Neural cell (in vitro differentiated cells): Measurements from ENCODE around the gene MGAT5B. TPM values are rescaled to one million over a fixed set of nuclear protein-coding genes. Genes with fewer than 3 reads are reported as not detected.

Experiments
- H2AFZ ChIP-seq: fragments of 200-600, 300-800 bp; sonication (generic), shearing (Covaris generic); 2 replicates; pipeline ENCODE4 v1.6.0; 2014; ENCODE audit warnings: low read depth, mild to moderate bottlenecking, antibody characterized with exemption, low read length, moderate library complexity
- H3F3A ChIP-seq: fragments of 200-600 bp; shearing (Covaris generic); 2 replicates; pipeline ENCODE4 v1.6.1; 2016; ENCODE audit warnings: mild to moderate bottlenecking, moderate library complexity, mixed read lengths, antibody characterized with exemption, low read length; ENCODE audit not compliant: insufficient read depth, poor library complexity, severe bottlenecking
- H3K27ac ChIP-seq: fragments of 200-600, 300-800 bp; sonication (generic), shearing (Covaris generic); 2 replicates; pipeline ENCODE4 v1.5.1; 2014; ENCODE audit warnings: mild to moderate bottlenecking, low read length, moderate library complexity
- H3K27me3 ChIP-seq: fragments of 300-800, 200-600 bp; sonication (generic), shearing (Covaris generic); 2 replicates; pipeline ENCODE4 v1.6.0; 2014; ENCODE audit warnings: mild to moderate bottlenecking, low read depth, low read length, moderate library complexity; ENCODE audit not compliant: insufficient read depth
- H3K36me3 ChIP-seq: fragments of 300-800, 200-600 bp; sonication (generic), shearing (Covaris generic); 2 replicates; pipeline ENCODE4 v1.5.1; 2014; ENCODE audit warnings: mild to moderate bottlenecking, antibody characterized with exemption, low read length, moderate library complexity; ENCODE audit not compliant: insufficient read depth
- H3K4me2 ChIP-seq: fragments of 300-800, 200-600 bp; sonication (generic), shearing (Covaris generic); 2 replicates; pipeline ENCODE4 v1.6.0; 2014; ENCODE audit warnings: mild to moderate bottlenecking, low read length
- H3K4me3 ChIP-seq: fragments of 300-800, 200-600 bp; sonication (generic), shearing (Covaris generic); 2 replicates; pipeline ENCODE4 v1.5.1; 2014; ENCODE audit warnings: mild to moderate bottlenecking, low read length, moderate library complexity
- H3K79me2 ChIP-seq: fragments of 200-600 bp; shearing (Covaris generic); replicated peaks from 2 replicates; pipeline ENCODE4 v1.6.0; 2014; ENCODE audit warnings: mild to moderate bottlenecking, low read length, moderate library complexity; ENCODE audit not compliant: insufficient read depth
- H3K9ac ChIP-seq: fragments of 300-800, 200-600 bp; sonication (generic), shearing (Covaris generic); 2 replicates; pipeline ENCODE4 v1.6.1; 2016; ENCODE audit warnings: mild to moderate bottlenecking, low read length, mixed read lengths
- H3K9me2 ChIP-seq: fragments of 200-600 bp; shearing (Covaris generic); 2 replicates; pipeline ENCODE4 v1.6.1; 2016; ENCODE audit warnings: mild to moderate bottlenecking, low read length, mixed read lengths; ENCODE audit not compliant: insufficient read depth
- H3K9me3 ChIP-seq: fragments of 200-600, 300-800 bp; sonication (generic), shearing (Covaris generic); 2 replicates; pipeline ENCODE4 v1.6.1; 2016; ENCODE audit warnings: mild to moderate bottlenecking, mixed run types, low read length, moderate library complexity, mixed read lengths
- H4K20me1 ChIP-seq: fragments of 200-600 bp; shearing (Covaris generic); 2 replicates; pipeline ENCODE4 v1.6.1; 2016; ENCODE audit warnings: mild to moderate bottlenecking, mixed run types; ENCODE audit not compliant: insufficient read depth
- EP300 ChIP-seq: fragments of 450-650 bp; conservative IDR thresholded peaks from 2 replicates; pipeline ENCODE4 v1.6.1; 2014; ENCODE audit warnings: antibody characterized with exemption, mild to moderate bottlenecking, moderate library complexity; ENCODE audit not compliant: poor library complexity, severe bottlenecking
- EZH2 ChIP-seq: fragments of 200-600, 300-800 bp; shearing (Covaris generic), sonication (generic); IDR thresholded peaks from 2 replicates; pipeline ENCODE4 v1.6.1; 2014; ENCODE audit warnings: antibody characterized with exemption, low read length, borderline replicate concordance, mild to moderate bottlenecking; ENCODE audit not compliant: insufficient read depth, poor library complexity, severe bottlenecking
- MXI1 ChIP-seq: fragments of 450-650 bp; conservative IDR thresholded peaks from 2 replicates; pipeline ENCODE4 v1.6.1; 2014; ENCODE audit warnings: antibody characterized with exemption, mild to moderate bottlenecking; ENCODE audit not compliant: poor library complexity, severe bottlenecking
- POLR2AphosphoS5 ChIP-seq: IDR thresholded peaks from 2 replicates; pipeline ENCODE4 v1.6.1; 2012
- RAD21 ChIP-seq: fragments of 450-650 bp; conservative IDR thresholded peaks from 2 replicates; pipeline ENCODE4 v1.6.1; 2014; ENCODE audit warnings: antibody characterized with exemption, mild to moderate bottlenecking, moderate library complexity
- SMC3 ChIP-seq: fragments of 450-650 bp; conservative IDR thresholded peaks from 2 replicates; pipeline ENCODE4 v1.6.1; 2014; ENCODE audit warnings: antibody characterized with exemption, mild to moderate bottlenecking, moderate library complexity; ENCODE audit not compliant: poor library complexity
- TAF1 ChIP-seq: IDR thresholded peaks from 2 replicates; pipeline ENCODE4 v1.6.1; 2012; ENCODE audit warnings: low read depth
- polyA plus RNA-seq: library from polyadenylated mRNA; depleted of rRNA; stranded (reverse); fragments of >200 nt; gene quantifications from 2 replicates; pipeline ENCODE4 v1.2.3, GENCODE V29; 2014
- TF ChIP-seq, protein P1 (sequence below): fragments of 450-650 bp; IDR thresholded peaks from 2 replicates; pipeline ENCODE4 v1.5.1; 2014; ENCODE audit warnings: antibody characterized with exemption, mild to moderate bottlenecking, moderate library complexity; ENCODE audit not compliant: poor library complexity, severe bottlenecking
- TF ChIP-seq, protein P2 (sequence below): IDR thresholded peaks from 2 replicates; pipeline ENCODE4 v1.6.1; 2012; ENCODE audit warnings: borderline replicate concordance

The MGAT5B gene
- polyA plus RNA-seq, 1 donor from 2014 or later: 8.8 TPM

DNA sequence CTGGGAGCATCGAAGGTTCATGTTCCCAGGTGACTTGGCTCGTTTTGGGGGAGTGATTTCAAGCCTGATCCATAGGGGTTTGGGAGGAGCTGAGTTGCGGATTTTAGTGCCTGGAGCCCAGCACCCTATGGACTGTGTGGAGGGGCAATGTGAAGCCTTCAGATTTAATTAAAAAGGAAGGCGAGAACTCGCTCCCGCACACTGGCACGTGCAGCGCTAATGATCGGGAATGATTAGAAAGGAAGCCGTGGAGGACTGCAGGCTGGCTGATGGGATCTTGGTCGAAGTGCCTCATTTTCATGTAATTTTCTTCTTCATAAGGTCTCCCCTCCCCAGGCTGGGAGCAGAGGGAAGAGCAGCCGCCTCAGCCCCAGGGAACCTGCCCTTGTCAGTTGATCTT, 12.8 kb downstream of the MGAT5B start:
- no peaks in the 10 kb centered on the region for H3K79me2 ChIP-seq
- TF ChIP-seq MXI1: no peak
- TF ChIP-seq, protein P1, sequence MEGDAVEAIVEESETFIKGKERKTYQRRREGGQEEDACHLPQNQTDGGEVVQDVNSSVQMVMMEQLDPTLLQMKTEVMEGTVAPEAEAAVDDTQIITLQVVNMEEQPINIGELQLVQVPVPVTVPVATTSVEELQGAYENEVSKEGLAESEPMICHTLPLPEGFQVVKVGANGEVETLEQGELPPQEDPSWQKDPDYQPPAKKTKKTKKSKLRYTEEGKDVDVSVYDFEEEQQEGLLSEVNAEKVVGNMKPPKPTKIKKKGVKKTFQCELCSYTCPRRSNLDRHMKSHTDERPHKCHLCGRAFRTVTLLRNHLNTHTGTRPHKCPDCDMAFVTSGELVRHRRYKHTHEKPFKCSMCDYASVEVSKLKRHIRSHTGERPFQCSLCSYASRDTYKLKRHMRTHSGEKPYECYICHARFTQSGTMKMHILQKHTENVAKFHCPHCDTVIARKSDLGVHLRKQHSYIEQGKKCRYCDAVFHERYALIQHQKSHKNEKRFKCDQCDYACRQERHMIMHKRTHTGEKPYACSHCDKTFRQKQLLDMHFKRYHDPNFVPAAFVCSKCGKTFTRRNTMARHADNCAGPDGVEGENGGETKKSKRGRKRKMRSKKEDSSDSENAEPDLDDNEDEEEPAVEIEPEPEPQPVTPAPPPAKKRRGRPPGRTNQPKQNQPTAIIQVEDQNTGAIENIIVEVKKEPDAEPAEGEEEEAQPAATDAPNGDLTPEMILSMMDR: no peak
- no peak for TF ChIP-seq POLR2AphosphoS5
- no peak for TF ChIP-seq RAD21
- no peak for TF ChIP-seq TAF1
- no peak for TF ChIP-seq EP300
- TF ChIP-seq, protein P2, sequence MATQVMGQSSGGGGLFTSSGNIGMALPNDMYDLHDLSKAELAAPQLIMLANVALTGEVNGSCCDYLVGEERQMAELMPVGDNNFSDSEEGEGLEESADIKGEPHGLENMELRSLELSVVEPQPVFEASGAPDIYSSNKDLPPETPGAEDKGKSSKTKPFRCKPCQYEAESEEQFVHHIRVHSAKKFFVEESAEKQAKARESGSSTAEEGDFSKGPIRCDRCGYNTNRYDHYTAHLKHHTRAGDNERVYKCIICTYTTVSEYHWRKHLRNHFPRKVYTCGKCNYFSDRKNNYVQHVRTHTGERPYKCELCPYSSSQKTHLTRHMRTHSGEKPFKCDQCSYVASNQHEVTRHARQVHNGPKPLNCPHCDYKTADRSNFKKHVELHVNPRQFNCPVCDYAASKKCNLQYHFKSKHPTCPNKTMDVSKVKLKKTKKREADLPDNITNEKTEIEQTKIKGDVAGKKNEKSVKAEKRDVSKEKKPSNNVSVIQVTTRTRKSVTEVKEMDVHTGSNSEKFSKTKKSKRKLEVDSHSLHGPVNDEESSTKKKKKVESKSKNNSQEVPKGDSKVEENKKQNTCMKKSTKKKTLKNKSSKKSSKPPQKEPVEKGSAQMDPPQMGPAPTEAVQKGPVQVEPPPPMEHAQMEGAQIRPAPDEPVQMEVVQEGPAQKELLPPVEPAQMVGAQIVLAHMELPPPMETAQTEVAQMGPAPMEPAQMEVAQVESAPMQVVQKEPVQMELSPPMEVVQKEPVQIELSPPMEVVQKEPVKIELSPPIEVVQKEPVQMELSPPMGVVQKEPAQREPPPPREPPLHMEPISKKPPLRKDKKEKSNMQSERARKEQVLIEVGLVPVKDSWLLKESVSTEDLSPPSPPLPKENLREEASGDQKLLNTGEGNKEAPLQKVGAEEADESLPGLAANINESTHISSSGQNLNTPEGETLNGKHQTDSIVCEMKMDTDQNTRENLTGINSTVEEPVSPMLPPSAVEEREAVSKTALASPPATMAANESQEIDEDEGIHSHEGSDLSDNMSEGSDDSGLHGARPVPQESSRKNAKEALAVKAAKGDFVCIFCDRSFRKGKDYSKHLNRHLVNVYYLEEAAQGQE: no peak
- TF ChIP-seq SMC3: no peak
- no peak for TF ChIP-seq EZH2
- no peak overlapping the region for H3K4me2 ChIP-seq
- H3K27me3 ChIP-seq: no peaks in the 10 kb centered on the region
- H3K4me3 ChIP-seq: no peak overlapping the region
- no peaks in the 10 kb centered on the region for H3K9me3 ChIP-seq
- H3K9ac ChIP-seq: no peak overlapping the region
- H3K36me3 ChIP-seq: no peaks in the 10 kb centered on the region
- no peak overlapping the region for H2AFZ ChIP-seq
- H3F3A ChIP-seq: no peaks in the 10 kb centered on the region
- H4K20me1 ChIP-seq: no peaks in the 10 kb centered on the region
- H3K9me2 ChIP-seq: no peaks in the 10 kb centered on the region
- no peak overlapping the region for H3K27ac ChIP-seq

DNA sequence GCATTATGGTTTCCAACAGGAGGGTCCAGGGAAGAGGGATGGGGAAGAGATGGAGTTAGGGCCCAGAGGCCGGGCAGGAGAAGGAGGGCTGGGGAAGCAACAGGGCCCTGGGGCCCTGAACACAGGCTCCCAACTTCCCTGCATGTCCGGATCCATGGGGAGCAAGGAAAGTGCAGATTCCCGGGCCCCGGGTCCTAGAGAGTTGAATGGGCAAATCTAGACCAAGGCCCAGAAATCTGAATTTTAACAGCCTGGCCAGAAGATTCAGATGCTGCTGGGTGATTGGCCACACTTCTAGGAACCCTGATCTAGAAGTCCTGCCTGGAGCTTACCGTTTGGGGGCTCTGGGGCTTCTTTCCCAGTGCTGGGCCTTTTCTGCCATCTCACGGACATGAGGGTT, 13.2 kb downstream of the MGAT5B start:
- Histone ChIP-seq H3K27ac (no peak overlapping the region), H3F3A (no peaks in the 10 kb centered on the region), H3K4me3 (no peak overlapping the region), H3K4me2 (no peak overlapping the region), H3K79me2 (no peaks in the 10 kb centered on the region), H3K9ac (no peak overlapping the region), H3K36me3 (no peaks in the 10 kb centered on the region), H2AFZ (no peak overlapping the region), H4K20me1 (no peaks in the 10 kb centered on the region), H3K9me2 (no peaks in the 10 kb centered on the region), H3K9me3 (no peaks in the 10 kb centered on the region), H3K27me3 (no peaks in the 10 kb centered on the region)
- no peak for TF ChIP-seq EZH2
- TF ChIP-seq MXI1: no peak
- TF ChIP-seq, protein P2: no peak
- no peak for TF ChIP-seq EP300
- no peak for TF ChIP-seq TAF1
- TF ChIP-seq RAD21: no peak
- no peak for TF ChIP-seq SMC3
- no peak for TF ChIP-seq POLR2AphosphoS5
- TF ChIP-seq, protein P1: no peak
